ENCODE results near the gene ATP9B.

DNA sequence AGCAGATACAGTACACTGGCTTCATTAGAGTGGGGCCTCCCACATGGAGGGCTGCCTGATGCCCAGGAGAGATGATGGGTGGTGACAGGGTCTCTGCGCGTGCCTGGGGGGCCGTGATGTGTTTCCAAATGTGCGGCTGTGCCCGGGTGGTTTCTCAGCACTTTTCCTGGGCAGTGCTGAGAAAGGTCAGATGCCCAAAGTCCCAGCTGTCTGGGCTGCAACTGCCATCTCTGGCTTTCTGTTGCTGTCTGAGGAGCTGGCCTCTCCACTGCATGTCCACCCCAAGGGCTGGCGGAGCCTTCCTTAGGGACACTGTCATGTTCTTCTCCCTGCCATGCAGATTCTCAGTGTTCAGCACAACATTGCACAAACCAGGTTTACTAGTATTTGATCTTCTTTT lies 263.9 kb downstream of the ATP9B start:
- TF ChIP-seq, protein P1, sequence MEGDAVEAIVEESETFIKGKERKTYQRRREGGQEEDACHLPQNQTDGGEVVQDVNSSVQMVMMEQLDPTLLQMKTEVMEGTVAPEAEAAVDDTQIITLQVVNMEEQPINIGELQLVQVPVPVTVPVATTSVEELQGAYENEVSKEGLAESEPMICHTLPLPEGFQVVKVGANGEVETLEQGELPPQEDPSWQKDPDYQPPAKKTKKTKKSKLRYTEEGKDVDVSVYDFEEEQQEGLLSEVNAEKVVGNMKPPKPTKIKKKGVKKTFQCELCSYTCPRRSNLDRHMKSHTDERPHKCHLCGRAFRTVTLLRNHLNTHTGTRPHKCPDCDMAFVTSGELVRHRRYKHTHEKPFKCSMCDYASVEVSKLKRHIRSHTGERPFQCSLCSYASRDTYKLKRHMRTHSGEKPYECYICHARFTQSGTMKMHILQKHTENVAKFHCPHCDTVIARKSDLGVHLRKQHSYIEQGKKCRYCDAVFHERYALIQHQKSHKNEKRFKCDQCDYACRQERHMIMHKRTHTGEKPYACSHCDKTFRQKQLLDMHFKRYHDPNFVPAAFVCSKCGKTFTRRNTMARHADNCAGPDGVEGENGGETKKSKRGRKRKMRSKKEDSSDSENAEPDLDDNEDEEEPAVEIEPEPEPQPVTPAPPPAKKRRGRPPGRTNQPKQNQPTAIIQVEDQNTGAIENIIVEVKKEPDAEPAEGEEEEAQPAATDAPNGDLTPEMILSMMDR (IDR thresholded peaks at IDR 0.05; ENCODE audit: insufficient read depth, low read depth, low read length): no peak
- TF ChIP-seq EZH2 (IDR thresholded peaks at IDR 0.05; ENCODE audit: insufficient read depth, low read length): no peak

Data from astrocyte (in vitro differentiated cells and primary cell).